HG03342 (cell line): ENCODE data around the gene MVB12B.
"Not testable (repeated sequence)": the region's sequence is repeated elsewhere in the genome, so short reads cannot be mapped to it uniquely, and the experiment has no call there.

Experiments
- ATAC-seq: cut with Tn5 transposase; IDR thresholded peaks from one replicate; pipeline ENCODE4 v1.9.1; 2021; ENCODE audit warnings: mild to moderate bottlenecking, moderate library complexity; ENCODE audit not compliant: unreplicated experiment

Gene MVB12B

GRCh38 chr9:126464694-126465441 lies 138.2 kb downstream of the MVB12B start:
- ATAC-seq = no peak

- no peak for ATAC-seq
Measured at GRCh38 chr9:126465977-126466376, 139.3 kb downstream of the MVB12B start.

GRCh38 chr9:126468141-126468825 lies 141.7 kb downstream of the MVB12B start:
- no peak for ATAC-seq

GRCh38 chr9:126470241-126470993 lies 143.8 kb downstream of the MVB12B start:
- peak; percentile 48 for ATAC-seq

GRCh38 chr9:126471084-126471624 lies 144.5 kb downstream of the MVB12B start:
- ATAC-seq = peak; percentile 70

- no peak for ATAC-seq
Measured at GRCh38 chr9:126472198-126472947, 145.7 kb downstream of the MVB12B start.

- no peak for ATAC-seq
Measured at GRCh38 chr9:126472948-126473298, 146.3 kb downstream of the MVB12B start.

GRCh38 chr9:126474206-126474765 lies 147.7 kb downstream of the MVB12B start:
- ATAC-seq = no peak

- no peak for ATAC-seq
Measured at GRCh38 chr9:126474786-126475485, 148.3 kb downstream of the MVB12B start.

- no peak for ATAC-seq
Measured at GRCh38 chr9:126475933-126476555, 149.4 kb downstream of the MVB12B start.

GRCh38 chr9:126477432-126477831 lies 150.8 kb downstream of the MVB12B start:
- not testable (repeated sequence) for ATAC-seq

GRCh38 chr9:126478216-126478981 lies 151.8 kb downstream of the MVB12B start:
- ATAC-seq = no peak

GRCh38 chr9:126479515-126479914 lies 152.9 kb downstream of the MVB12B start:
- ATAC-seq = no peak

- ATAC-seq = no peak
Measured at GRCh38 chr9:126480813-126481212, 154.2 kb downstream of the MVB12B start.

- ATAC-seq = no peak
Measured at GRCh38 chr9:126481862-126482261, 155.2 kb downstream of the MVB12B start.

- no peak for ATAC-seq
Measured at GRCh38 chr9:126482361-126483044, 155.9 kb downstream of the MVB12B start.

- no peak for ATAC-seq
Measured at GRCh38 chr9:126483468-126484073, 156.9 kb downstream of the MVB12B start.

- ATAC-seq = no peak
Measured at GRCh38 chr9:126485662-126486061, 159.0 kb downstream of the MVB12B start.
